Small intestine (tissue), 7 donors: ENCODE data around the gene RUFY1. TPM values are rescaled to one million over a fixed set of nuclear protein-coding genes. Genes with fewer than 3 reads are reported as not detected.

ENCODE experiments used
- DNase-seq, 2 donors: peaks; one replicate each; pipeline versions ENCODE4 v3.0.0 to v3.0.0-alpha.2; 2013
- FAIRE-seq: peaks from 2 replicates; lab custom pipeline; 2012; peaks lifted over from hg19 to GRCh38; lab: Jason Lieb, UNC
- H3K27ac ChIP-seq, 3 donors: one replicate each; pipeline ENCODE4 v1.5.1; 2013; ENCODE audit warnings: low read length in 2 of 3, mild to moderate bottlenecking in 2 of 3, control low read depth in 1 of 3, inconsistent platforms in 1 of 3, low read depth in 1 of 3, moderate library complexity in 1 of 3
- H3K27me3 ChIP-seq, 3 donors: one replicate each; pipeline ENCODE4 v1.6.1; 2013; ENCODE audit warnings: low read length in 3 of 3, inconsistent platforms in 1 of 3; ENCODE audit not compliant: control insufficient read depth in 3 of 3, insufficient read depth in 3 of 3
- H3K36me3 ChIP-seq, 3 donors: one replicate each; pipeline ENCODE4 v1.6.1; 2013; ENCODE audit warnings: low read length in 3 of 3, inconsistent platforms in 1 of 3, low read depth in 1 of 3, mild to moderate bottlenecking in 1 of 3, moderate library complexity in 1 of 3; ENCODE audit not compliant: control insufficient read depth in 3 of 3, insufficient read depth in 2 of 3
- H3K4me1 ChIP-seq, 3 donors: one replicate each; pipeline ENCODE4 v1.6.1; 2013; ENCODE audit warnings: low read length in 2 of 3, inconsistent platforms in 1 of 3, low read depth in 1 of 3, mild to moderate bottlenecking in 1 of 3, moderate library complexity in 1 of 3; ENCODE audit not compliant: control insufficient read depth in 3 of 3, insufficient read depth in 2 of 3
- H3K4me3 ChIP-seq, 3 donors: one replicate each; pipeline ENCODE4 v1.5.1; 2013; ENCODE audit warnings: low read length in 3 of 3, control low read depth in 1 of 3, inconsistent platforms in 1 of 3, low read depth in 1 of 3, mild to moderate bottlenecking in 1 of 3, moderate library complexity in 1 of 3
- H3K9me3 ChIP-seq, 2 donors: one replicate each; pipeline ENCODE4 v1.6.1; 2013; ENCODE audit warnings: low read depth in 1 of 2, low read length in 1 of 2; ENCODE audit not compliant: control insufficient read depth in 2 of 2, insufficient read depth in 1 of 2
- WGBS, 3 donors: extraction: QIAGEN DNeasy Blood & Tissue Kit; methylation state at CpG; one replicate each; pipeline ENCODE4 v1.1.7; 2013; 5-methylcytosine and 5-hydroxymethylcytosine counted together
- polyA plus RNA-seq, 4 donors: library from polyadenylated mRNA; stranded (reverse) in 3 of 4; unstranded in 1 of 4; fragments of 200-250 nt in 3 of 4; fragments of 120-200 nt in 1 of 4; gene quantifications; one replicate each; pipeline versions ENCODE4 v1.2.1 to v1.2.3, GENCODE V29; 2013
- donor health status: healthy with polysubstance abuse.
- donor health status: control.
- donor health status: control.
- donor health status: Bipolar disorder and iron deficiency.
- donor health status: healthy.

RUFY1 gene
- polyA plus RNA-seq, 4 donors = 28.8 to 43.4 (median 33.2) TPM

DNA sequence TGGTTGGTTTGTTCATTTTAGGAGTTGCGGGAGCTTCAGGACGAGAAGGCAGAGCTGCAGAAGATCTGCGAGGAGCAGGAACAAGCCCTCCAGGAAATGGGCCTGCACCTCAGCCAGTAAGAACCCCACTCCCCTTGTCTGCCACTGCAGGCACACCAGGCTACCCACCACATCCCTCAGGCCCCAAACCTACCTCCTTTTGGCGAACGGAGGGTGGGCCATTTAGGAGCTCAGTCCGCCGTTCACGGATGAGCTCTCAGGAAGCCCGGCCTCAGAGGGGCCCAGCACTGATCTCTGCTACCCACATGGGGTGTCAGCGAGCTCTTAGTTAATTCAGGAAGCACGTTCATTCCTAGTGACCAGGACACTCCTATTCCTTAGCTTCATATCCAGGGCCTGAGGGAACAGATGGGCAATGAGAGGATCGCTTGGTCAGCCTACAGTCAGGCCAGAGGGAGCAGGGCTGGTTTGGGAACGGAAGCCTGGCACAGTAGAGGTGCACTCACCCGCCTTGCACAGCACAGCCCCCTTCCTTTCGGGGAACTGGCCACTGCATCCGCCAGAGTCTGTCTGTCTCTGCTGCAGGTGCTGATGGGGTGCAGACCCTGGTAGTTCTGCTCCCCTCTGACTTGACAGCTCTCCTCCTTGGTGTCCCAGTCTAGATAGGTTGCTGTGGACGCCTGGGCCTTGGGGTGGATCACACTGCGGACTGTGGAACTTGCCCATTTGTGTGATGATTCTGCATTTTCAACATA lies 51.7 kb downstream of the RUFY1 start:
- Histone ChIP-seq H3K36me3 (peaks cover 29 to 88% (median 30%) of the 10 kb centered on the region in 3 donors), H3K9me3 (no peaks in the 10 kb centered on the region), H3K4me3 (no peak overlapping the region), H3K27me3 (no peaks in the 10 kb centered on the region), H3K27ac (no peak overlapping the region), H3K4me1 (no peaks in the 10 kb centered on the region)
- 95 to 98% (median 95%) methylated on average over 18 of the region's 18 CpGs for WGBS, 3 donors
- FAIRE-seq (no peak), DNase-seq (no peak)

DNA sequence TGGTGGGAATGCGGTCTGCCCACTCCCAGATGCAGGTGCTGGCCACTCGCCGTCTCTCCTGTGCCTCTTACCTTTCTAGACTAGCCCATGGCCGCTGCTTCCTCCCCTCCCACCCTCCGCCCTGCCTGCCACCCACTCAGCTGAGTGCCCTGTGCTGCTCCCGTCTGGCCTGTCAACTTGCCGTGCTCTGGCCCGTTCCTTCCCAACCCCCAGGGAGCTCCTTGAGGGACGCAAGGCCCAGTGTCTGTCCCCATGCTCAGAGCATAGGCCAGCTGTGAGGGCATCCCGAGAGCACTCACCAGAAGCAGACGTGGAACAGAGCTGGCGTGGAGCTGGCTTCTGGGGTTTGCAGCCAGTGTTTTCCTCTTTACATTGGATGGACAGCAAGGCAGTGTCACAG lies 53.0 kb downstream of the RUFY1 start:
- 95 to 96% (median 95%) methylated on average over 10 to 12 of the region's 12 CpGs for WGBS, 3 donors
- H3K27me3 ChIP-seq = no peaks in the 10 kb centered on the region
- no peak overlapping the region for H3K4me3 ChIP-seq
- H3K36me3 ChIP-seq = peaks cover 26 to 89% (median 30%) of the 10 kb centered on the region in 3 donors
- no peak overlapping the region for H3K27ac ChIP-seq
- H3K9me3 ChIP-seq = no peaks in the 10 kb centered on the region
- no peaks in the 10 kb centered on the region for H3K4me1 ChIP-seq
- FAIRE-seq (no peak), DNase-seq (no peak)

DNA sequence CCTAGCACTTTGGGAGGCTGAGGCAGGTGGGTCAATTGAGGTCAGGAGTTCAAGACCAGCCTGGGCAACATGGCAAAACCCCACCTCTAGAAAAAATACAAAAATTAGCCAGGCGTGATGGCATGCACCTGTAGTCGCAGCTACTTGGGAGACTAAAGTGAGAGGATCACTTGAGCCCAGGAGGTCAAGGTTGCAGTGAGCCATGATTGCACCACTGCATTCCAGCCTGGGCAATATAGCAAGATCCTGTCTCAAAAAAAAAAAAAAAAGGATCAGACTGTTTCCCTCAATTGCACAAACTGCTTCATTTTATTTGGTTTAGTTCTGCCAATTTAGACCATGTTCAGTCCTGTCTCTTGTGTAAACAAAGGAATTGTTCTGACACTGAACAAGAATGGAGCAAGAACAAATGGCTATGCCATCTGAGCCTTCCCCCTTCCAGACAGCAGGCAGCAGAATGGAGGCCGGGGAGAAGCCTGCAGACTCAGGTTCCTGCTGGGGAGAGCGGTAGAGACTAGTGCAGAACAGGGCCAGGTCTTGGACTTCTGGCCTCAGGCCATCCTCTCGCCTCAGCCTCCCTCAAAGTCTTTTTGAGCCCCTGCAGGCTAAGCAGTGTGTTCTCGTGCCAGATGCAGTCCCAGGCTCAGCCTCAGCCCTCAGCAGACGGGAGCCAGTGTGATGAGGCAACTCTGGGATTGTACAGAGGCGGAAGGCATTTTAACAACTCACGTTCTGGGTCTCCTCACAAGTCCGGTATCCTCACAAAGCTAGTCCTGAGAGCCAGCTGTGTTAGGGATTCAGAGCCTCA lies 54.9 kb downstream of the RUFY1 start:
- DNase-seq = no peak
- H3K4me3 ChIP-seq = no peak overlapping the region
- H3K36me3 ChIP-seq = peaks cover 17 to 87% (median 32%) of the 10 kb centered on the region in 3 donors
- 75 to 84% (median 78%) methylated on average over 10 of the region's 10 CpGs for WGBS, 3 donors
- no peaks in the 10 kb centered on the region for H3K9me3 ChIP-seq
- H3K27ac ChIP-seq = peak overlapping the region in 1 of 3 donors; percentile 33
- no peaks in the 10 kb centered on the region for H3K27me3 ChIP-seq
- no peaks in the 10 kb centered on the region for H3K4me1 ChIP-seq
- FAIRE-seq = no peak

DNA sequence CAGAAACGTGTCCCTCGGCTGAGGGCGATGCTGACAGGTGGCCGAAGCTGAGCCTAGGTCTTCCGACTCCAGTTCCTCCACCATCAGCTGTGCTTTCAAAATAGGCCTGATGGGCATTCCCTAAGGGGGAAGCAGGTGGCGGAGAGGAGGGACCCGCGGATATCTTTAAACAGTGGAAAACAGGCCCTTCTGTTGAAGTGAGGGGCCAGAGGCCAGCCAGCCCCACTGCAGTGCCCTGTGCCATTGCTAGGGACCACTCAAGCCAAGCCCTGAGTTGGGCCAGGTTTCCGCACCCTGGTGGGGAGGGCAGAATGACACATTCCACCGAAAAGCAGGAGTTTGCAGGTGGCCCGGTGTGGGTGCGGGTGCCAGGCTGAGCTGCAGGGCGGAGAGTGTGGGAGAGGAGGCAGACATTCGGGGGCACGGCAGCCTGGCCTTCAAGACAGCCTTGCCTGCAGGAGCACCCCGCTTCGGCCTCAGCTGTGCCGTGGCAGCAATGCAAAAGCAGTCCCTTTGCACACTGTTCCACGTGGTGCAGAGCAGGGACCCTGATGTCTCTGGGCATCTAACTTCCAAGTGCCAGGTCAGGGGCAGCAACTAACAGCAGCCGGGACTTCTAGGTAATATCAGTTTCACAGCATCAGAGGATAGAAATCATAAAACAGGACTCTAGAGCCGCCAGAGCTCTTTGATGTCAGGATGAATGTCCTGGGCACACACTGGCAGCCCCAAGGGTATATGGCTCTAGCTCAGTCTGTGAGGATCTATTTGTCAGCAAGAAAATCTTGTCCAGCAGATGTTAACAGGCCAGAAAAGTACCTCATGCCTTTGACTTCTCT lies 55.9 kb downstream of the RUFY1 start:
- Histone ChIP-seq H3K4me1 (no peaks in the 10 kb centered on the region), H3K36me3 (peaks cover 19 to 85% (median 38%) of the 10 kb centered on the region in 3 donors), H3K9me3 (no peaks in the 10 kb centered on the region), H3K4me3 (no peak overlapping the region), H3K27ac (peak overlapping the region in 1 of 3 donors; percentile 33), H3K27me3 (no peaks in the 10 kb centered on the region)
- FAIRE-seq = no peak
- DNase-seq = no peak
- 84 to 87% (median 85%) methylated on average over 21 of the region's 21 CpGs for WGBS, 3 donors

DNA sequence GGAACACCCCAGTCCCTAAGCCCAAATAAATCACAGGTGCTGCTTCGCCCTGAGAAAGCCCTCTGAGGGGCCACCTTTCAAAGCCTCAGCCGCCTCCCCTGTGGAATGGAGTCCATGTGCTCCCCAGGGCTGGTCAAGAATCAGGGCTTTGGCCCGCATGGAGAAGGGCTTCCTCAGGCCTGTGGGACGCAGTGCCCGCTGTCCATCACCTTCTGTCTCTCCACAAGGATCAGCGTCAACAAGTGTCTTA lies 56.5 kb downstream of the RUFY1 start:
- DNase-seq = no peak
- no peaks in the 10 kb centered on the region for H3K9me3 ChIP-seq
- no peaks in the 10 kb centered on the region for H3K4me1 ChIP-seq
- no peaks in the 10 kb centered on the region for H3K27me3 ChIP-seq
- H3K36me3 ChIP-seq = peaks cover 19 to 88% (median 41%) of the 10 kb centered on the region in 3 donors
- FAIRE-seq = no peak
- 94 to 98% (median 94%) methylated on average over 6 of the region's 6 CpGs for WGBS, 3 donors
- no peak overlapping the region for H3K27ac ChIP-seq
- no peak overlapping the region for H3K4me3 ChIP-seq

DNA sequence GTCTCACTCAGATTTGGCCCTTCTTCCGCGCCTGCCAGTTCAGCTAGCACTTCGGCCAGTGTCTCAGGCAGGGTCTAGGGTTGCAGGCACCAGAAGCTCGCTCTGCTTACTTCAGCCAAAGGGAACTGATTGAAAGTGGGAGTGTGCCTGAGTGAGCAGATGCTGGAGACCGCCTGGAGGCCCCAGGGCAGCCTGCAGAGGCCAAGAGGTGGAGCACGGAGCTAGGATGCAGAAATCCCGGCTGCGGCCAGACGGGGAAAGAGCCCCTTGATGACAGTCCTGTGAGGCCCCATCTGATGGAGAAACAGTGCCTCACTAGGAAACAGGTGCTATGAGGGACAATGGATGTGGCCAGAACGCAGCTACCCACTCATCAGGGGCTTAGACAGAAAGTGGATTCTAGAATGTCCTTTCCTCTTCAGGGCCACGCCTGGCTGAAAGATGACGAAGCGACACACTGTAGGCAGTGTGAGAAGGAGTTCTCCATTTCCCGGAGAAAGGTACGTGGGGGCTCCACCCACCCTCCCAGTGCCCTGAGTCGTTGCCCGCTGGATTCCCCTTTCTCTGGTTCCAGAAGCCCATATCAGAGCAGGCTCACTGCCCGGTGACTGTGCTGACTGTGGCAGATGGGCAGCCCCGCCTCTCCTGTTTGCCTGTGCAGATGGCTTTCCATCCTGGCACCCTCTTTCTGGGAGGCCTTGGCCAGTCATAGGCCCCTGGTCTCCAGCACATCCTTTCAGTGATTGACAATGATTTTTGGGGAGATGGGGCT lies 57.0 kb downstream of the RUFY1 start:
- Histone ChIP-seq H3K27me3 (no peaks in the 10 kb centered on the region), H3K4me3 (no peak overlapping the region), H3K9me3 (no peaks in the 10 kb centered on the region), H3K36me3 (peaks cover 19 to 88% (median 38%) of the 10 kb centered on the region in 3 donors), H3K27ac (no peak overlapping the region), H3K4me1 (no peaks in the 10 kb centered on the region)
- DNase-seq (no peak), FAIRE-seq (no peak)
- WGBS, 3 donors = 71 to 83% (median 80%) methylated on average over 19 of the region's 19 CpGs

DNA sequence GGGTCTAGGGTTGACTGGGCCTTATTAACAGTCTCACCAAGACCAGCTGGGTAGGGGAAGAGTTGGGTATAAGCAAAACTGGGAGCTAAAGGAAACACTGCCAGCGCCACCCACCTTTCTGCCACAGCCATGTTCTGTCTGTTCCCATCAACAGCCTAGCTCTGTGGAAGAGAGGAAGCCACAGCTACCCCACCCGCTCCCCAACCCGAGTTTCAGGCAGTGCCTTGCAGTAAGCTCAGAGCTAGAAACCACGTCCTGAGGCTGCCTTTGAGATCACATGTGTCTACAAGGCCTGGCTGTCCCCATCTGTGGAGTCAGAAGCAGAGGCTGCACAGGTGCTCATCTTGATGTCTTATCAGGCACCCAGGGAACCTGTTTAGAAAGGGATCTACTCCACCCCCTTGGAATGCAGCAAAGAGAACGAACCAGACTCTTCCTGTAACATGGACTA lies 57.8 kb downstream of the RUFY1 start:
- DNase-seq (no peak), FAIRE-seq (no peak)
- Histone ChIP-seq H3K27me3 (no peaks in the 10 kb centered on the region), H3K9me3 (no peaks in the 10 kb centered on the region), H3K4me3 (no peak overlapping the region), H3K36me3 (peaks cover 20 to 90% (median 35%) of the 10 kb centered on the region in 3 donors), H3K4me1 (no peaks in the 10 kb centered on the region), H3K27ac (peak overlapping the region in 1 of 3 donors; percentile 5)
- WGBS, 3 donors = 45 to 65% (median 47%) methylated on average over 5 of the region's 5 CpGs

DNA sequence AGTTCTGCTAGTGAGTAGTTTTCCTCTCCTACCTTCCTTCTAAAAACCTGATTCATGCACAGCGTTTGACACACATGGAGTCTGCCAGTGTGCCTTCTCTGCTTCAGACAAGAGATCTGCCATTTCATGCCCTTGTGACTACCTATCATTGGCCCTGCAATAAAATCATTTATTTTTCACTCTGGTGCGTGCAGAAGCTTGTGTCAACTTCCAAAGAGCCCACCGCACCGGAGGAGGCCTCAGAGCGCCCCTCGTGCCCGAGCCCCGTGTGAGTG lies 59.4 kb downstream of the RUFY1 start:
- WGBS, 3 donors = 71 to 81% (median 76%) methylated on average over 8 of the region's 8 CpGs
- no peak for FAIRE-seq
- H3K27ac ChIP-seq = peak overlapping the region in 1 of 3 donors; percentile 13

More for the DNA sequence above, 59.4 kb downstream of the RUFY1 start:
- Histone ChIP-seq H3K4me3 (no peak overlapping the region), H3K9me3 (no peaks in the 10 kb centered on the region), H3K4me1 (no peaks in the 10 kb centered on the region), H3K27me3 (no peaks in the 10 kb centered on the region), H3K36me3 (peaks cover 28 to 86% (median 39%) of the 10 kb centered on the region in 3 donors)
- no peak for DNase-seq
